NCI-H1092 treated with DMSO at 0.1 percent for 48 hours (cell line): ENCODE measurements around the gene ACSS1.
"Not testable (repeated sequence)": the region's sequence is repeated elsewhere in the genome, so short reads cannot be mapped to it uniquely, and the experiment has no call there.

ENCODE experiments used
- DNase-seq: peaks from one replicate; lab custom pipeline; 2025; lab: John Stamatoyannopoulos, UW

ACSS1 gene

GRCh38 chr20:25011261-25011660, 46.7 kb downstream of the ACSS1 start:
- DNase-seq = no peak

- peak; percentile 24 for DNase-seq
Observed at GRCh38 chr20:25009218-25010145, 48.5 kb downstream of the ACSS1 start.

- no peak for DNase-seq
Observed at GRCh38 chr20:25008388-25009217, 49.3 kb downstream of the ACSS1 start.

GRCh38 chr20:25007491-25008305, 50.2 kb downstream of the ACSS1 start:
- no peak for DNase-seq

- DNase-seq = no peak
Observed at GRCh38 chr20:25006431-25007167, 51.3 kb downstream of the ACSS1 start.

GRCh38 chr20:25005661-25006060, 52.3 kb downstream of the ACSS1 start:
- DNase-seq = no peak

GRCh38 chr20:25005220-25005619, 52.7 kb downstream of the ACSS1 start:
- peak; percentile 68 for DNase-seq

- DNase-seq = no peak
Observed at GRCh38 chr20:25003002-25003401, 54.9 kb downstream of the ACSS1 start.

GRCh38 chr20:25001323-25001722, 56.6 kb downstream of the ACSS1 start:
- DNase-seq = not testable (repeated sequence)

- DNase-seq = no peak
Observed at GRCh38 chr20:25000268-25000801, 57.6 kb downstream of the ACSS1 start.

GRCh38 chr20:24999568-24999967, 58.4 kb downstream of the ACSS1 start:
- DNase-seq = no peak

- no peak for DNase-seq
Observed at GRCh38 chr20:24998631-24999445, 59.1 kb downstream of the ACSS1 start.

GRCh38 chr20:24998121-24998520, 59.8 kb downstream of the ACSS1 start:
- DNase-seq = no peak

GRCh38 chr20:24996449-24997377, 61.2 kb downstream of the ACSS1 start:
- no peak for DNase-seq

- no peak for DNase-seq
Observed at GRCh38 chr20:24995741-24996448, 62.0 kb downstream of the ACSS1 start.

GRCh38 chr20:24994470-24995368, 63.2 kb downstream of the ACSS1 start:
- peak; percentile 81 for DNase-seq

- no peak for DNase-seq
Observed at GRCh38 chr20:24994186-24994465, 63.8 kb downstream of the ACSS1 start.
